Bronchial epithelial cell (primary cell): Measurements from ENCODE around the gene GLOD4. TPM values are rescaled to one million over a fixed set of nuclear protein-coding genes. Genes with fewer than 3 reads are reported as not detected.

ENCODE experiments used
- DNase-seq: peaks from one replicate; pipeline ENCODE4 v3.0.0-alpha.2; 2010; ENCODE audit warnings: low read depth
- FAIRE-seq: peaks from 2 replicates; lab custom pipeline; 2011; peaks lifted over from hg19 to GRCh38; lab: Jason Lieb, UNC
- H3K27me3 ChIP-seq: 2 replicates; pipeline ENCODE4 v1.5.1; 2011; ENCODE audit warnings: low read length; ENCODE audit not compliant: control insufficient read depth, insufficient read depth
- H3K36me3 ChIP-seq: 2 replicates; pipeline ENCODE4 v1.5.1; 2011; ENCODE audit warnings: low read length; ENCODE audit not compliant: control insufficient read depth, insufficient read depth
- H3K4me3 ChIP-seq: 2 replicates; pipeline ENCODE4 v1.5.1; 2011; ENCODE audit warnings: mild to moderate bottlenecking, low read depth, low read length, control low read depth
- total RNA-seq: library from RNA; depleted of rRNA; stranded (reverse); fragments of >200 nt; gene quantifications from 2 replicates; pipeline ENCODE4 v1.2.1, GENCODE V29; 2014
- TF ChIP-seq, protein P1 (sequence below): IDR thresholded peaks from 2 replicates; pipeline ENCODE4 v1.5.1; 2011; ENCODE audit warnings: mild to moderate bottlenecking, moderate library complexity, low read length, control low read depth, inconsistent platforms; ENCODE audit not compliant: insufficient read depth, severe bottlenecking

Gene GLOD4
- total RNA-seq, 1 donor from 2014 or later, result 93.2 TPM

DNA sequence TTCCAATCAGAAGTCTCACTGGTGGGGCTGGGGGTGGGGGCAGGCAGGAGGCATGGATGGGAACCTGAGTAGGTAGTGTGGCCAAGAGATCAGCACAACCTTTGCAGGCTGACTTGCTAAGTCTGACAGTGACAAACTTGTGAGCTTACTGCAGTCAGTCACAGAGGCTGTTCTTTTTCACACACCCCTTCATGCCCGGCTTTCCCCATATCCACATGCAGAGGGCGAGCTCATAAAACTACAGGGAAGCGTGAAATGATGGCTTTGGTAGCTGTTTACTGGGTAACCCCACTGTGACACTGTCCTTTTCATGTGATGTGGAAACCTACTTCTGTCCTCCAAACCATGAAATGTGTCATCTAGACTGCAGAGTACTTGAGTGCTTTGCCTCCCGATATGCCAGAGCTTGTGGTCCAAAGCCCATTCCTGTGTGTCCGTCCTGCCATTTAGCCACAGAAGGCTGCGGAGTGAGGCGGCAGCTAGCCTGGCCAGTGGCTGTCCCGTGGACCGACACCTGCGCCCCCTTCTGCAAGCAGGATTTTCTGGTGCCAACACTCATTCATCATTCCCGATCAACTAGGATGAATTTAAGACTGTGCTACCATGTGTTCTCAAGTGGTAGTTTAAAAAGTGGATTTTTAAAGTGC lies 39.8 kb downstream of the GLOD4 start:
- FAIRE-seq (peak; percentile 84), DNase-seq (no peak)
- Histone ChIP-seq H3K4me3 (no peak overlapping the region), H3K27me3 (no peaks in the 10 kb centered on the region), H3K36me3 (peaks cover 31% of the 10 kb centered on the region)
- TF ChIP-seq, protein P1, sequence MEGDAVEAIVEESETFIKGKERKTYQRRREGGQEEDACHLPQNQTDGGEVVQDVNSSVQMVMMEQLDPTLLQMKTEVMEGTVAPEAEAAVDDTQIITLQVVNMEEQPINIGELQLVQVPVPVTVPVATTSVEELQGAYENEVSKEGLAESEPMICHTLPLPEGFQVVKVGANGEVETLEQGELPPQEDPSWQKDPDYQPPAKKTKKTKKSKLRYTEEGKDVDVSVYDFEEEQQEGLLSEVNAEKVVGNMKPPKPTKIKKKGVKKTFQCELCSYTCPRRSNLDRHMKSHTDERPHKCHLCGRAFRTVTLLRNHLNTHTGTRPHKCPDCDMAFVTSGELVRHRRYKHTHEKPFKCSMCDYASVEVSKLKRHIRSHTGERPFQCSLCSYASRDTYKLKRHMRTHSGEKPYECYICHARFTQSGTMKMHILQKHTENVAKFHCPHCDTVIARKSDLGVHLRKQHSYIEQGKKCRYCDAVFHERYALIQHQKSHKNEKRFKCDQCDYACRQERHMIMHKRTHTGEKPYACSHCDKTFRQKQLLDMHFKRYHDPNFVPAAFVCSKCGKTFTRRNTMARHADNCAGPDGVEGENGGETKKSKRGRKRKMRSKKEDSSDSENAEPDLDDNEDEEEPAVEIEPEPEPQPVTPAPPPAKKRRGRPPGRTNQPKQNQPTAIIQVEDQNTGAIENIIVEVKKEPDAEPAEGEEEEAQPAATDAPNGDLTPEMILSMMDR, result no peak

DNA sequence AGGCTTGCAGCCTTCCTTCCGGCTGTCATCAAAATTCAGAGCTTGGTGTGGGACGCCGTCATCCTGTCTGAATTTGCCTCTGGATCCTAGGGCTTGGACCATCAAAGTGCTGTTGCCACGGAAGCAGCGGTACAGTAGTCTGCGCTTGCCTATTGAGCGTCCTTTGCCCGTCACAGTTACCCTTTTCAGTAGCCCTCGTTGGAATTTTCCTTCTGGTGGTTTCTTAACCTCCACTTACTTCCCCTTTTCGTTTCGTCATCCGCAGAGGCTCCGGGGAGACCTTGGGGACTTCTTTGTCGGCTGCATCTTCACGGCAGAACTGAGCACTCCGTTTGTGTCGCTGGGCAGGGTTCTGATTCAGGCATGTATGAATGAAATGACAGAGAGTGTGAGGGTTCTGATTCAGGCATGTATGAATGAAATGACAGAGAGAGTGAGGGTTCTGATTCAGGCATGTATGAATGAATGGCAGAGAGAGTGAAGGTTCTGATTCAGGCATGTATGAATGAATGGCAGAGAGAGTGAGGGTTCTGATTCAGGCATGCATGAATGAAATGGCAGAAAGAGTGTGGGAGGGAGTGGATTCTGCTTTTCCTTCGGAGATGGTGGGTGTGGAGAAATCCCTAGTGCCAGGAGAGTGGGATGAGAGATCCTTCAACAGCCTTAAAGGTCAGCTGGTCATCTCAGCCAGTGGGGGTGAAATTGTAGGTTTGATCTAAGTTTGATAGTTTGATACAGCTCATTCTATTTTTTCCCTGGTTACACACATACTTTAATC lies 41.7 kb downstream of the GLOD4 start:
- DNase-seq (no peak), FAIRE-seq (peak; percentile 93)
- H3K36me3 ChIP-seq, result peaks cover 20% of the 10 kb centered on the region
- H3K27me3 ChIP-seq, result no peaks in the 10 kb centered on the region
- TF ChIP-seq, protein P1, result no peak
- no peak overlapping the region for H3K4me3 ChIP-seq

DNA sequence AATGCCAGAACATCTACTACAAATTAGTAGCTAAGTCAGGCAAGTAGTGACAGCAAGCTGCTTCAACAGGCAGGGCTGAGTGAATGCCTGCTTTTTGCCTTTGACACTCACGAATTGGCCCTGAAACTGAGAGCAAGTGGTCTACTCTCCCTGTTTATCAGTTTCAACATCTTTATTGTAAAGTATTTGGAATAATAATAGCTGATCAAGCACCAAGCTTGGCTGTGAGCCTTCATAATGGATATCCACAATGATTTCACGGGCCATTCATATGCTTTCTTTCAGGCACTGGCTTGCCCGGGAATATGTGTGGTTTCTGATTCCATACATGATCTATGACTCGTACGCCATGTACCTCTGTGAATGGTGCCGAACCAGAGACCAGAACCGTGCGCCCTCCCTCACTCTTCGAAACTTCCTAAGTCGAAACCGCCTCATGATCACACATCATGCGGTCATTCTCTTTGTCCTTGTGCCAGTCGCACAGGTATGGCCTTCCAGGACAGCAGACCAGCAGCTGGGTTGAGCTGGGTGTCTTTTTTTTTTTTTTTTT lies 44.4 kb downstream of the GLOD4 start:
- no peaks in the 10 kb centered on the region for H3K27me3 ChIP-seq
- TF ChIP-seq, protein P1, result no peak
- DNase-seq (peak; percentile 65), FAIRE-seq (no peak)
- no peak overlapping the region for H3K4me3 ChIP-seq
- H3K36me3 ChIP-seq, result peaks cover 11% of the 10 kb centered on the region

DNA sequence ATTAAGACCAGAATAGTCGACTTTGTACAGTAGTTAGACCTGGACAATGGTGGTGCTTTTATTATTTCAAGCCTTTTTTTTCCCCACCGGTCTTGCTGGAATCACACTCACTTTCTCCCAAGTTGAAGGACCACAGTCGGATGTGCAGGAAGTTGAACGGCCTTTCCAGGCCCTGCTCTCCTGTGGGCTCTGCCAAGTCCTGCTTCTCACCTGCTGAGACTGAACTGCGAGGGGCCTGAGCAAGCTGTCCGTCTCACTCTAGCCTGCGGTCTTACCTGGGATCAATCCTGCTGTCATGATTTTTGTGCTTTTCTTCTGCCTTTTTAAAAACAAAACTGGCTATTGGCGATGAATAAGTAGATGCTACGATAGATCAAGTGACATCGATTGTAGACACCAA lies 48.3 kb downstream of the GLOD4 start:
- H3K27me3 ChIP-seq, result no peaks in the 10 kb centered on the region
- DNase-seq, result no peak
- peaks cover 6% of the 10 kb centered on the region for H3K36me3 ChIP-seq
- H3K4me3 ChIP-seq, result peak overlapping the region; percentile 72
- TF ChIP-seq, protein P1, result no peak
- no peak for FAIRE-seq

DNA sequence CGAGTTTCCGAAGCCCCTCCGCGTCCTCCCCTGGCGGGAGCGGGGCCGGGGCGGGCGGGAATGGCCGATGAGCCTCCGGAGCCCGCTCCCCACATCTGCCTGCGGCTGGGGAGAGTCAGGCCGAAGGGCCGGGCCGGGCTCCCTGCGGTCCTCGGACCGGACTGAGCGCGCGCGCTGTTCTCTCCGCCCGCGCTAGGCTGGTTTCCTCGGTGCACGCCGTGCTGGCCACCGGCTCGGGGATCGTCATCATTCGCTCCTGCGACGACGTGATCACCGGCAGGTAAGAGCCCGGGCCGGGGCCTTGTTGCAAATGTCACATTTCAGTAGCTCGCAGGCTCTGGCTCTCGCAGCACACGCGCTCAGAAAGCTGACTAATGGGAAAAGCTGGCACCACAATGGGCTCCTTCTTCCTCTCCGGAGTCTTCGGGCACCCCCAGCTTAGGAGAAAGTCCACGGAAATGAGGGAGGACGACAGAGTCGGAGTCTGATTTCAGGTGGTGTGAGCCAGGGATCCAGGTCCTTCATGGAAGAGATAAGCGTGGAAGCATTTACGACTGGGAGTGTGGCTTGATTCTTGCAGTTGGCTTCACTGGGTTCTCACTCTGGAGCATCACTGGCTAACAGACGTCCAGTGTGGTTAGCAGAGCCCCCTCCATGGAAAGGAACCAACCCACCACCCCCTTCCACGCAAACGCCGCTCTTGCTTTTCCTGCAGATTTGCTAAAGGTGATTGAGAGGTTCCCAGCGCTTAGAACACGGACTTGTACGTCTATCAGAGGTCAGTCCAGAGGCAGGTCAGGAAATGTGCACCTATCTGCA lies 49.0 kb downstream of the GLOD4 start:
- Histone ChIP-seq H3K4me3 (peak overlapping the region; percentile 72), H3K27me3 (no peaks in the 10 kb centered on the region), H3K36me3 (peaks cover 4% of the 10 kb centered on the region)
- peak; percentile 58 for DNase-seq
- TF ChIP-seq, protein P1, result no peak
- FAIRE-seq, result no peak
